ENCODE data around the gene RPL10. TPM values are rescaled to one million over a fixed set of nuclear protein-coding genes. Genes with fewer than 3 reads are reported as not detected.
A peak's percentile ranks its signal among the peaks of the same experiment; 100 is the strongest.

Gene RPL10
- total and polyA plus RNA-seq, 2 donors (not counting 3 experiments of a cell fraction or from before 2014, with no cell fraction given), result 2,493 to 7,586 TPM

GRCh38 chrX:154350429-154351182, 47.6 kb upstream of the RPL10 start:
- Histone ChIP-seq H3K36me3 (ENCODE audit: control insufficient read depth in 2 of 2, extremely low read depth in 1 of 2, insufficient read depth in 2 of 2, low read length in 2 of 2) (peaks cover 5 to 69% of the 10 kb centered on the region in 2 experiments), H3K27ac (ENCODE audit: insufficient read depth, low read depth, low read length) (no peak overlapping the region), H3K79me2 (ENCODE audit: control insufficient read depth, insufficient read depth, low read length) (peaks cover 3% of the 10 kb centered on the region), H2AFZ (ENCODE audit: low read depth, low read length) (no peak overlapping the region), H4K20me1 (replicated peaks; ENCODE audit: control insufficient read depth, extremely low read depth, insufficient read depth, low read length) (no peaks in the 10 kb centered on the region), H3K4me3 (replicated peaks in 1 of 3; ENCODE audit: insufficient read depth in 1 of 3, low read depth in 1 of 3, low read length in 3 of 3) (no peak overlapping the region), H3K9me3 (replicated peaks; ENCODE audit: control insufficient read depth, insufficient read depth, low read length) (no peaks in the 10 kb centered on the region), H3K9me1 (replicated peaks; ENCODE audit: control insufficient read depth, extremely low read depth, insufficient read depth, low read length) (no peaks in the 10 kb centered on the region), H3K4me2 (ENCODE audit: insufficient read depth, low read length) (no peak overlapping the region), H3K4me1 (ENCODE audit: control insufficient read depth, extremely low read depth, insufficient read depth, low read length) (no peaks in the 10 kb centered on the region), H3K9ac (replicated peaks; ENCODE audit: extremely low read depth, insufficient read depth, low read length) (no peak overlapping the region), H3K27me3 (ENCODE audit: control insufficient read depth in 2 of 2, insufficient read depth in 2 of 2, low read length in 2 of 2) (no peaks in the 10 kb centered on the region)
- ChIA-PET CTCF (no interaction called here), POLR2A (no interaction called here)
- no peak for DNase-seq (ENCODE audit: low read depth, low spot score)
- peak; percentile 55 for FAIRE-seq
- TF ChIP-seq MAX (IDR thresholded peaks at IDR 0.05; ENCODE audit: insufficient read depth, insufficient read length) (no peak), EZH2 (IDR thresholded peaks at IDR 0.05; ENCODE audit: borderline replicate concordance, low read depth, low read length, severe bottlenecking) (no peak)
- dilution Hi-C loops (cut with MboI; ENCODE audit: extremely low pct_ligation_motif_present, low sequenced_read_pairs), result no loop called here
- BruUV-seq (replicated peaks), result no TSS peak
- intact Hi-C loops (cut with micrococcal nuclease), result no loop called here

- BruUV-seq (replicated peaks), result no TSS peak
Measured at GRCh38 chrX:154351183-154352011, 46.8 kb upstream of the RPL10 start.

More at GRCh38 chrX:154351183-154352011, 46.8 kb upstream of the RPL10 start:
- H3K4me2 ChIP-seq (ENCODE audit: insufficient read depth, low read length), result no peak overlapping the region
- no peaks in the 10 kb centered on the region for H3K27me3 ChIP-seq (ENCODE audit: control insufficient read depth in 2 of 2, insufficient read depth in 2 of 2, low read length in 2 of 2)
- peaks cover 5 to 77% of the 10 kb centered on the region in 2 experiments for H3K36me3 ChIP-seq (ENCODE audit: control insufficient read depth in 2 of 2, extremely low read depth in 1 of 2, insufficient read depth in 2 of 2, low read length in 2 of 2)
- no peak overlapping the region for H2AFZ ChIP-seq (ENCODE audit: low read depth, low read length)
- peaks cover 3% of the 10 kb centered on the region for H3K79me2 ChIP-seq (ENCODE audit: control insufficient read depth, insufficient read depth, low read length)
- dilution Hi-C loops (cut with MboI; ENCODE audit: extremely low pct_ligation_motif_present, low sequenced_read_pairs) (no loop called here), intact Hi-C loops (cut with micrococcal nuclease) (no loop called here)
- ChIA-PET CTCF (no interaction called here), POLR2A (no interaction called here)
- no peak for TF ChIP-seq MYC (IDR thresholded peaks at IDR 0.05; ENCODE audit: low read depth, low read length)
- TF ChIP-seq POLR2AphosphoS5 (IDR thresholded peaks at IDR 0.05; ENCODE audit: insufficient read depth, low read depth, low read length), result peak; percentile 23
- H3K4me1 ChIP-seq (ENCODE audit: control insufficient read depth, extremely low read depth, insufficient read depth, low read length), result no peaks in the 10 kb centered on the region
- H3K9me3 ChIP-seq (replicated peaks; ENCODE audit: control insufficient read depth, insufficient read depth, low read length), result no peaks in the 10 kb centered on the region
- no peaks in the 10 kb centered on the region for H3K9me1 ChIP-seq (replicated peaks; ENCODE audit: control insufficient read depth, extremely low read depth, insufficient read depth, low read length)
- H4K20me1 ChIP-seq (replicated peaks; ENCODE audit: control insufficient read depth, extremely low read depth, insufficient read depth, low read length), result no peaks in the 10 kb centered on the region
- no peak overlapping the region for H3K4me3 ChIP-seq (replicated peaks in 1 of 3; ENCODE audit: insufficient read depth in 1 of 3, low read depth in 1 of 3, low read length in 3 of 3)
- H3K27ac ChIP-seq (ENCODE audit: insufficient read depth, low read depth, low read length), result no peak overlapping the region
- FAIRE-seq (no peak), DNase-seq (ENCODE audit: low read depth, low spot score) (no peak)
- H3K9ac ChIP-seq (replicated peaks; ENCODE audit: extremely low read depth, insufficient read depth, low read length), result no peak overlapping the region

All from endothelial cell of umbilical vein (primary cell).